DMS 273 (cell line): ENCODE measurements around the gene APLF.
"Not testable (repeated sequence)": the region's sequence is repeated elsewhere in the genome, so short reads cannot be mapped to it uniquely, and the experiment has no call there.

Experiments used
- DNase-seq: peaks from one replicate; lab custom pipeline; 2025; ENCODE audit not compliant: unreplicated experiment; lab: John Stamatoyannopoulos, UW

The APLF gene

DNA sequence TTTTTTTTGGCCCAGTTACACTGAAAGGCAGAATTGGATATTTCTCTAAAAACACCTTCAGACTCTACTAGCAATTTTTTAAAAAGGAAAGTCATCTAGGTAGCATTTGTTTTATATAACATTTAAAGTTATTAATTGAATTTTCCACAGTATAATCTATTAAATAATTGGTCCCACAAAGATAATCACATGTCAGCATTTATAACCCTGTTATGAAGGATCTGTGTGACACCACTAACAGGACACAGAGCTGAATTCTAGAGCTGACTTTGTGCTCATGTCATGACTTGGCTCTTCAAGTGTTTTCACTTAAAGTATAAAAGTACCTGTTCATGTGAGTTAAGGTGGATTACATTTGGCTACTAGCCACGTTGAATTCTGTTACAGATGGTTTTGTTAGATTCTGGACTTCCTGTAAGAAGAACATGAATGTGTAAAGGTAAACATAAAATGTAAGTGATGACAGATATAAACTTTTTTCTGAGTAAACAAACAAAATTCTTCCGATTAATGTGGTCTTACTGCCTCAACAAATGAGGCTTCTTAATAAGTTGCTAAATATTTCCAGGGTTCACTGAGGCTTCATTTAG is 106.9 kb downstream of the APLF start:
- no peak for DNase-seq

- DNase-seq: no peak
Measured at GRCh38 chr2:68577183-68577582, 109.8 kb downstream of the APLF start.

DNA sequence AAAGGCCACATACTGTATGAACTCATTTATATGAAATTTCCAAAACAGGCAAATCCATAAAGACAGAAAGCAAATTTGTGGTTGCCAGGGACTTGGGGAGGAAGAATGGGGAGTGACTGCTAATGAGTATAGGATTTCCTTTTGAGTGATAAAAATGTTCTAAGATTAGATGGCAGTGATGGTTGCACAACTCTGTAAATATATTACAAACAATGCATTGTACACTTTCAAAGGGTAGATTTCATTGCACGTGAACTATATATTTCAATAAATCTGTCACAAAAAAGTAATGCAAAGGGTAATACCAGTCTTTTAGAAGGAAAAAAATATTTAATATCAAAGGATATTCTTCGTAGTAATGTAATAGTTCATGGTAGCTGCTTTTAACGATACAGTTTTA is 112.3 kb downstream of the APLF start:
- no peak for DNase-seq

GRCh38 chr2:68588589-68588988 is 121.2 kb downstream of the APLF start:
- peak; percentile 18 for DNase-seq

DNA sequence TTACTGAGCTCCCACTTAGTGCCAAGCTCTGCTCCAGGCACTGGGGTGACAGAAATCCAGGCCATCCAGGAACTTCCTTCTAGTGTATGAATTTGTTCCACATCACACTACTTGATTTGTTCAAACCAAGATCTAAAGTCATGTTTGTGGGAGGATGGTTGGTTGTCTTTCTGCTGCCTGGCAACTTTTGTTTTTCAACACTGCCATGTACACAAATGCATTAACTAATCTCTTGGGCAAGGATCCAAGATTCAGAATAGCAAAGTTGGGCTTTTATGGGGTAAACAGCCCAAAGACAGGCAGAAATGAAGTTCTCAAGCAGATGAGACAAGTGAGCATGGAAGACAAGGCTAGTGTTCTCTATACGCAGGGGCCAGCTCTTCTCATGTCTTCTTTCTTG is 122.6 kb downstream of the APLF start:
- no peak for DNase-seq

GRCh38 chr2:68590702-68591101 is 123.3 kb downstream of the APLF start:
- DNase-seq: no peak

- no peak for DNase-seq
Measured at GRCh38 chr2:68591225-68591624, 123.8 kb downstream of the APLF start.

- DNase-seq: no peak
Measured at GRCh38 chr2:68594041-68594440, 126.7 kb downstream of the APLF start.

GRCh38 chr2:68594674-68595492 is 127.5 kb downstream of the APLF start:
- DNase-seq: peak; percentile 67

GRCh38 chr2:68595493-68595785 is 128.1 kb downstream of the APLF start:
- not testable (repeated sequence) for DNase-seq

DNA sequence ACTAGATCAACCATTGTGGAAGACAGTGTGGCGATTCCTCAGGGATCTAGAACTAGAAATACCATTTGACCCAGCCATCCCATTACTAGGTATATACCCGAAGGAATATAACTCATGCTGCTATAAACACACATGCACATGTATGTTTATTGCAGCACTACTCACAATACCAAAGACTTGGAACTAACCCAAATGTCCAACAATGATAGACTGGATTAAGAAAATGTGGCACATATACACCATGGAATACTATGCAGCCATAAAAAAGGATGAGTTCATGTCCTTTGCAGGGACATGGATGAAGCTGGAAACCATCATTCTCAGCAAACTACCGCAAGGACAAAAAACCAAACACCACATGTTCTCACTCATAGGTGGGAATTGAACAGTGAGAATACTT is 133.1 kb downstream of the APLF start:
- DNase-seq: not testable (repeated sequence)

GRCh38 chr2:68603059-68603458 is 135.7 kb downstream of the APLF start:
- no peak for DNase-seq

DNA sequence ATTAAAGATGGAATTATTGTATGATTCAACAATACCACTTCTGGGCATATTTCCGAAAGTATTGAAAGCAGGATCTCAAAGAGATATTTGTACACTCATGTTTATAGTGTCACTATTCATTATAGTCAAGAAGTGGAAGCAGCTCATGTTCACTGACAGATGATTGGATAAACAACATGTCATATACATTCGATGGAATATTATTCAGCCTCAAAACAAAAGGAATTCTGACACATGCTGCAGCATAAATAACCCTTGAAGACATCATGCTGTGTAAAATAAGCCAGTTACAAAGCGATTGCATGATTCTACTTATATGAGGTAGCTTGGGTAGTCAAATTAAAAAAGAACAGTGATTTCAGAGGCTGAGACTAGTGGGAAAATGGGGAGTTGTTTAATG is 136.7 kb downstream of the APLF start:
- no peak for DNase-seq

DNA sequence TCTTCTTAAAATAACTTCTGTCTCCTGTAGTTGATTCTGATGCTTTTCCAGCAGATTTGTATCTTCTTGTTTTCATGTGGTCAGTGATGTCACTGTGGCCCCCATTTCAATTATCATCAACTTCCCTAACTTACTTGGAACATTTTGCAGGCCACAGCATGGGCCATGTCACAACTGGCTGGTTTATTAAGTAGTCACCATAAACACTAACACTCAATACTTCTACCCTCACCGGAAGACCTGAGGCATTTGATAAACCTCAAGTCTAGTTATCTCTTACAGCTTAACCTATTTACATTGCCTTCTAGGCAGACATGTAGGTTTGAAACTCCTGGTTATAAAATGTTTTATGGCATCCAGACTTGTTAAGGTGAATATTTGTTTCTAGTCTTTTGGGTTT is 138.6 kb downstream of the APLF start:
- DNase-seq: no peak

DNA sequence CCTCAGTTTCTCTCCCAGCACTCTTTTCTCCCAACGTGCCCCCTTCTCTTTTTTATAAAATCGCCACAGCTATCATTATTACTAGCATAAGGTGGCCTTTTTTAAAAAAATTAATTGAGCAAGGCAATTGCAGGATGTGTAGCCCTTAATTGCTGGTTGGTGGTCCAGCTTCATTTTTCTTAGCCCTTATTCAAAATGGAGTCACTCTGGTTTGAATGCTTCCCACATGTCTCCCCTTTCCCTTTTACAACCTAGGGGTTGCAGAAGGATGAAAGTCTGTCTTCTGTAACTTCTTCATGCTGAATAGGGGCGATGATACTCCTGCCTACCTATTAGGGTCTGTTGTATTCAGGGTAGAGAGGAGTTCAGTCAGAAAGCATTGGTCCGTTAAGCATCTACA is 139.4 kb downstream of the APLF start:
- no peak for DNase-seq

DNA sequence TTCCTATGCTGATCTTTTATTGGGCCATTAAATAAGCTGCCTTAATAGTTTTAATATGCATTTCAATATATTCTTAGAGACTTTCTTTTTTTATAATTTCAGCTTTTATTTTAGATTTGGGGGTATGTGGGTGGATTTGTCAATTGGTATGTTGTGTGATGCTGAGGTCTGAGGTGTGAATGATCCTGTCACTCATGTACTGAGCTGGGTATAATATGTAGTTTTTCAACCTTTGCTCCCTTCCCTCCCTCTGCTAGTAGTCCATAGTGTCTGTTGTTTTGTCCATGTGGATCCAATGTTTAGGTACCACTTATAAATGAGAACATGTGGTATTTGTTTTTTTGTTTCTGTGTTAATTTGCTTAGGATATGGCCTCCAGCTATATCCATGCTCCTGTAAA is 140.5 kb downstream of the APLF start:
- DNase-seq: no peak

DNA sequence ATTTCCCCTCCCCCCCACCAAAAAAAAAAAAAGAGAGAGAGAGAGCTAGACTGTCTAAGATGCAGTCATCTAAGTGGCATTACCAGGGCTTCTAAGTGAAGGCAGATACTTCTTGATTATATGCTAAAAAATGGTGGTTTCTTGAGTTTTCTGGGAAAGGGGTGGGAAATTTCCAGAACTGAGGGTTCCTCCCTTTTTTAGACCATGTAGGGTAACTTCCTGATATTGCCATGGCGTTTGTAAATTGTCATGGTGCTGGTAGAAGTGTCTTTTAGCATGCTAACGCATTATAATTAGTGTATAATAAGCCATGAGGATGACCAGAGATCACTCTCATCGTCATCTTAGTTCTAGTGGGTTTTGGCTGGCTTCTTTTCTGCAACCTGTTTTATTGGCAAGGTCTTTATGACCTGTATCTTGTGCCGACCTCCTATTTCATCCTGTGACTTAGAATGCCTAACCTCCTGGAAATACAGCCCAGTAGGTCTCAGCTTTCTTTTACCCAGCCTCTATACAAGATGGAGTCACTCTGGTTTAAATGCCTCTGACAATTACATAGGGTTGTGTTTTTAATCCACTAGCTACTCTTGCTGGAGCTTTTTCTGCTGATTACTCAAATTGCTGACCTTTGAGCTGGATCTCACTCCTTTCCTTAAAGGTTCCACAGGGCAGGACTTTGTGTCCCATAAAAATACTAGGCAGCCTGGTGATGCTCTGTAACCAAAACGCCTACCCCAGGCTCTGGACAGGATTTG is 145.6 kb downstream of the APLF start:
- no peak for DNase-seq

DNA sequence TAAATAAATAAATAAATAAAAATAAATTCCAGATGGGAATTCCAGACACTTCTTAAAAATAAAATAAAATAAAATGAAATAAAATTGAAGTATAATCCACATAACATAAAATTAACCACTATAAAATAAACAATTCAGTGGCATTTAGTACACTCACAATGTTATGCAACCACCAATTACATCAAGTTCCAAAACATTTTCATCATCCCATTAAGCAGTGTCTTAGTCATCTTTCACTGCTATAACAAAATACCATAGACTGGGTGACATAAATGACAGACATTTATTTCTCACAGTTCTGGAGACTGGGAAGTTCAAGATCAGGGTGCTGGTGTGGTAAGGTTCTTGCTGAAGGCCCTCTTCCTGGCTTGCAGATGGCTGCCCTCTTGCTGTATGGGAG is 153.4 kb downstream of the APLF start:
- no peak for DNase-seq

- DNase-seq: no peak
Measured at GRCh38 chr2:68623820-68624219, 156.4 kb downstream of the APLF start.

- DNase-seq: no peak
Measured at GRCh38 chr2:68627615-68628014, 160.2 kb downstream of the APLF start.
